Smooth muscle cell of the brain vasculature (primary cell): ENCODE data around the gene CD70.
"Not testable (repeated sequence)": the region's sequence is repeated elsewhere in the genome, so short reads cannot be mapped to it uniquely, and the experiment has no call there.

Source experiments
- DNase-seq: peaks from one replicate; pipeline ENCODE4 v3.0.0-alpha.2; 2012; ENCODE audit warnings: low read depth, low spot score

CD70 gene

DNA sequence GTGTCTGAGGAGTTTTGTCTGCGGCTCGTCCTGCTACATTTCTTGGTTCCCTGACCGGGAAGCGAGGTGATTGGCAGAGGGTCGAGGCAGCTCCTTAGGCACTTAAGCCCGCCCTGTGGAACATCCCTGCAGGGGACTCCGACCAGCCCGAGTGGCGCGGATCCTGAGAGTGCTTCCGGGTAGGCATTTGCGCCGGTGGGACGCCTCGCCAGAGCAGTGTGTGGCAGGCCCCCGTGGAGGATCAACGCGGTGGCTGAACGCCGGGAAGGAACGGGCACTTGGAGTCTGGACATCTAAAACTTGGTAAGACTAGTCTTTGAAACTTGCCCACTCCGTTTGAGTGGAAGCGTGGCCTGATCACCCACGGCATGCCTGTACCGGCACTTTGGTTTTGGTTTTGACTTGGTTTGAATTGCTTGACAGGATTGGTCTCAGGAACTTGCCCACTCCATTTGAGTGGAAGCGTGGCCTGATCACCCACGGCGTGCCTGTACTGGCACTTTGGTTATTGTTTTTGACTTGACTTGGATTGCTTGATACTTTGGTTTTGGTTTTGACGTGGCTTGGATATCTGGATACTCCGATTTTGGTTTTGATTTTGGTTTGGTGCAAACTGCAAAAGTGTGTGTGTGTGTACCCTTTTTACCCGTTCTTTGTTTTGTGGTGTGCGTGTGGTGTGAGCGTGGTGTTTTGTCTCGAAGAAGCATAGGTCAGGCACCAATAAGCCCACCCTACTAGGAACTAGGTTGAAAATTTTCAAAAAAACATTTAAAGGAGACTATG is 6.7 kb upstream of the CD70 start:
- DNase-seq: not testable (repeated sequence)

GRCh38 chr19:6596621-6597020 is 5.7 kb upstream of the CD70 start:
- no peak for DNase-seq

DNA sequence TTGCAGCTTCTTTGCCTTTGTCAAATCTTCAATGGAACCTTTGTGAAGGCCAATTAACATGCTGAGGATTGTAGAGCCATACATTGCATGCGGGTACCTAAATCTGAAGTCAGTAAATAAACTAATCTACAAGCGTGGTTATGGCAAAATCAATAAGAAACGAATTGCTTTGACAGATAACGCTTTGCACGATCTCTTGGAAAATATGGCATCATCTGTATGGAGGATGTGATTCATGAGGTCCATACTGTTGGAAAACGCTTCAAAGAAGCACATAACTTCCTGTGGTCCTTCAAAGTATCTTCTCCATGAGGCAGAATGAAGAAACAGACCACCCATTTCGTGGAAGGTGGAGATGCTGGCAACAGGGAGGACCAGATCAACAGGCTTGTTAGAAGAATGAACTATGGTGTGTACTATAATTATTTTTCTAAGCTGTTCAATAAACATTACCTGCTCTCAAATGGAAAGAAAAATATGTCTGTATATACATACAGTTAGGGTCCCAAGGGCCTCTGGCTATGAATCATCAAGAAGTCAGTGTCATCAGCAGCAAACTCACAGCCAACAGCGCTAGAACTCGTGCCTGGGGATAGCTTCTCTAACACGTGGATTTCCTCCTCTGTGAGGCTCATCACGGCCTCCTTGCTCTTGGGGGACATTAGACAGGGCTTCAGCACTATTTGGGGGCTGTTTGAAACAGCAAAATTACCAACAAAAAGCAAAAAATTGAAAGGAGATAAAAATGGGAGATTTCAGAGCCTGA is 2.9 kb upstream of the CD70 start:
- no peak for DNase-seq

DNA sequence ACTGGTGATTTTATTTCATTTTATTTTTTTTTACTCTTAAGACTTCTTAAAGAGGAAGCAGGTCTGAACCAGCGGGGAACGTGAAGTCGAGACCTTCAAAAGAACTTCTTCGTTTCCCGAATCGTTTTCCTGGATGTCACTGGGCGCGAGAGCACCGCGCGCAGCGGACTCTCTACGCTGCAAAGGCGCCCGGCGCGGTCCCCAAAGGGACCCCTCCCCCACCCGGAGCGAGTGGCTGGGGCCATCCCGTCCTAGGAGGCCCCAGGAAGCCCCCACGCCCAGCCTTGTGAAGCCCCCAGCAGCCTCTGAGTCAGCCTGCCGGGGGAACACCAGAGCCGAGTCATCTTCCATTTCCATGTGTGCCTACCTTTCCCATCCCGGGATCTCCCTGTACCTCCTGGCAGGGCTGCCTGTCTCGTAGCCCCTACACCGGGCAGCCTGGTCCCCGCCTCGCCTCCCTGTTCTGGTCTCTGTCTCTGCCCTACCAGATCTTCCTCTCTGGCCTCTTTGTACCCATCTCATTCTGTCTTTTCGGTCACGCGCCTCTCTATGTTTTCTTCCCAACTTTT is 608 bp downstream of the CD70 start:
- no peak for DNase-seq

DNA sequence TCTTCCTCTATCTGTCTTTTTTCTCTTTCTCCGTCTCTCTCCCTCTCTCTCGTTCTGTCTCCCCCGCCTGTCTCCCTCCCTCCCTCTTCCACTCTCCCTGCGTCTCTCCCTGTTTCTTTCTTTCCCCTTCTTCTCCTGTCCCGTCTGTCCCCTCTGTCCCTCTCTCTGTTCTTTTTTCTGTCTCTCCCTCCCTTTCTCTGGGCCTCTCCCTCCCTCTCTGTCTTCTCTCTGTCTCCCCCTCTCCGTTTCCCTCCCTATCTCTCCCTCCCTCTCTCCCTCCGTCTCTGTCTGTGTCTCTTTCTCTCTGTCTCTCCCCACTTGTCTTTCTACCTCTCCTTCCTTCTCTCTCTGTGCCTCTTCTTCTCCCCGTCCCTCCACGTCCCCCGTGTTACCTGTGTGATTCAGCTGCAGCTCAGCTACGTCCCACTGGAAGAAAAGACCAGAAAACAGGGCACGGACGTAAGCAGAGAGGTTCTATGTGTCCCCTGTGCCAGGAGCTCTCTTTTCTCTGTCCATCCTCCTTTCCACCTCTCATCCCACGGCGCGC is 1.2 kb downstream of the CD70 start:
- DNase-seq: no peak

DNA sequence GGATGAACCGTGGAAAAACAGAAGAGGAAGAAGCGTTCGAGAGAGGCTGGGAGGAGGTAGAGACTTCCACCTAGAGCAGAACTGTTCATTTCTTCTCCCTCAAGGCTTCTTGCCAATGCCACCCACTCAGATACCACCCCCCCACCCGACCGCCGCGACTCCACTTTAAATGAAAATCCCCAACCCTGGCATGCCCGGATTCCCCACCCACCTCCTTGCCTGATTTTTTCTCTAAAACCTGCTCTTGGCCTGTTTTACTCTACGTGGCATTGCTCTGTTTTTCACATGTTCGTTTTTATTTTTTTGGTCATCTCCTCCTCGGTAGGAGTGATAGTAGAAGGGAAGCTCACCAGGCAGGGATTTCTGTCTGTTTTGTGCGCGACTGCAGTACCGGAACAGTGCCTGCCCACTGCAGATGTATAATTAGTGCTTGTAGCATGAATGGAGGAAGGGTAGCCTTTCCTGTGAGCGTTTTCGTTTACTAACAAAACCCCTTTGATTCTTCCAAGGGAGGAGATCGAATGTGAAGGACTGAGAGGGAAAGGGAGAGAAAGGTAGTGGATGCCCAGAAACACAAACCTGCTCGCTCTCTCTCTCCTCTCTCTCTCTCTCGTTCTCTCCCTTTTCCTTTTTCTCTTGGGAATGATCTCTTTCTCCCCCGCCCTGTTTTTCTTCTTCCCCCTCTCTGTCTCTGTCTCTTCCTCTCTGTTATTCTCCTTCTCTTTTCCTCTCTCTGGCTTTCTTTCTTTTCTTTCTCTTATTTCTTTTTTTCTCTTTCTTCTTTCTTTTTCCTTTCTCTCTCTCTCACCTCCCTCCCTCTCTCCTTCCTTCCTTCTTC is 2.2 kb downstream of the CD70 start:
- DNase-seq: no peak

GRCh38 chr19:6587998-6588507 is 2.9 kb downstream of the CD70 start:
- DNase-seq: no peak

DNA sequence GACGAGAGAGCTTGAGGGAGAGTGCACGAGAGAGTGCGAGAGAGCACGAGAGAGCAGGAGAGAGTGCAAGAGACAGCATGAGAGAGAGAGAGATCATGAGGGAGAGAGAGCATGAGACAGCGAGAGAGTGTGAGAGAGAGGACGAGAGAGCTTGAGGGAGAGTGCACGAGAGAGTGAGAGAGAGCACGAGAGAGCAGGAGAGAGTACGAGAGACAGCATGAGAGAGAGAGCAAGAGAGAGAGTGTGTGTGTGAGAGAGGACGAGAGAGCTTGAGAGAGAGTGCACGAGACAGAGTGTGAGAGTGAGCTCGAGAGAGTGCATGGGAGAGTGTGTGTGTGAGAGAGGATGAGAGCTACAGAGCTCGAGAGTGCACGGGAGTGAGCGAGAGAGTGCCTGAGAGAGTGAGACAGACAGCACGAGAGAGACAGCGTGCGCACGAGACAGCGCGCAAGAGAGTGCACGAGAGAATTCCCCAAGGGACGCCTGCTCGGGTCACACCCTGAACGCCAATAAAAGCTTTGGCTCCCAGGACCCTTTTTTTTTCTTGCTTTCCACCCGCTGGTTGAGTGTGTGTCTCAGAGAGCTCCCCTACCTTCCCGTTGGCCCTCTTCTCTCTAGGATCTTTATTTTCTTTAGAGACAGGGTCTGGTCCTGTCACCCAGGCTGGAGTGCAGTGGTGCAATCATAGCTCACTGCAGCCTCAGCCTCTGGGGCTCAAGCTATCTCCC is 3.7 kb downstream of the CD70 start:
- no peak for DNase-seq

DNA sequence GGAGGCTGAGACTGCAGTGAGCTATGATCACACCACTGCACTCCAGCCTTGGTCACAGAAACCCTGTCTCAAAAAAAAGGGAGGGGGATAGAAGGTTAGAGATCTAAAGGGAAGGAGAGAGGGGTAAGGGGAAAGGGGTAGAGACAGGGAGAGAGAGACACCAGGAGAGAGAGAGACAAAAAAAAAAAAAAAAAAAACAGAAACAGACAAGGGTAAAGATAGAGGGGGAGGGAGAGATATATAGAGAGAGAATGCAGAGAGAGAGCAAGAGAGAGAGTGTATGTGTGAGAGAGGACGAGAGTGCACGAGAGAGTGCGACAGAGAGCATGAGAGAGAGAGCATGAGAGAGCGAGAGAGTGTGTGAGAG is 4.2 kb downstream of the CD70 start:
- no peak for DNase-seq

GRCh38 chr19:6586056-6586455 is 4.9 kb downstream of the CD70 start:
- no peak for DNase-seq

GRCh38 chr19:6582515-6583484 is 8.2 kb downstream of the CD70 start:
- DNase-seq: not testable (repeated sequence)

GRCh38 chr19:6580313-6580712 is 10.6 kb downstream of the CD70 start:
- no peak for DNase-seq

GRCh38 chr19:6579450-6580178 is 11.3 kb downstream of the CD70 start:
- DNase-seq: no peak

- no peak for DNase-seq
Observed at GRCh38 chr19:6577476-6578125, 13.3 kb downstream of the CD70 start.

DNA sequence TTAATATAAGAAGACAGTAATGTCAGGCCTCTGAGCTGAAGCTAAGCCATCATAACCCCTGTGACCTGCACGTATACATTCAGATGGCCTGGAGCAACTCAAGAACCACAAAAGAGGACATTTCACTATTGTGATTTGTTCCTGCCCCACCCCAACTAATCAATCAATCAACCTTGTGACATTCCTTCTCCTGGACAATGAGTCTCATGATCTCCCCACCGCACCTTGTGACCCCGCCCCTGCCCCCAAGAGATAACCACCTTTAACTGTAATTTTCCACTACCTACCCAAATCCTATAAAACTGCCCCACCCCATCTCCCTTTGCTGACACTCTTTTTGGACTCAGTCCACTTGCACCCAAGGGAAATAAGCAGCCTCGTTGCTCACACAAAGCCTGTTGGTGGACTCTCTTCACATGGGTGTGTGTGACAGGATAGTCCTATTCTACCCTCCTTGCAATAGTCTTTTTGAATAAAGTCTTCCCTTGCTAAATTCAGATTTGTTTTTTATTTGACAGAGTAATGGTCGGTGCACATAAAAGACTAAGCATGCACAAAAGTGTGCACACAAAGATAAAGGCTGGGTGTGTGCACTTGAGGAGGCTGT is 14.0 kb downstream of the CD70 start:
- DNase-seq: no peak

GRCh38 chr19:6573350-6573749 is 17.6 kb downstream of the CD70 start:
- no peak for DNase-seq

DNA sequence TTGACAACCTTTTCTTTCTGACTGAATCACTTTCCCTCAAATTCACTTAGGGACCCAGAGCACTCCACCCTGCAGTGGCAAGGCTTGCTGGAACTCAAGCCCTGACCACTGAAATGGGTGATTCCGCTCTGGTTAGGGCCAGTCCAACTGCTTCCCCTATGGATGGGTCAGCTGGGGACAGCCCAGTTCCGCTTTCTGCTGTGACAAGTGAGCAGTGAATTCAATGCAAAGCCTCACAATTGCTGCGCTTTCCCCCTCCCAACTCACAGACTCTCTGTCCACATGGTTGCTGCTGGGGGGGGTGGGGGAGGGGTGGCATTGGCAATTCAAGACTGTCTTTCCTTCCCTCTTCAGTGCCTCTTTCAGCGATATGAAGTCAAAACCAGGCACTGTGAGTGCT is 18.7 kb downstream of the CD70 start:
- no peak for DNase-seq

- DNase-seq: no peak
Observed at GRCh38 chr19:6571167-6571566, 19.8 kb downstream of the CD70 start.
